Effector CD8-positive, alpha-beta T cell (primary cell): Measurements from ENCODE around the gene LSS.
"Not testable (repeated sequence)": the region's sequence is repeated elsewhere in the genome, so short reads cannot be mapped to it uniquely, and the experiment has no call there.

ENCODE experiments used
- DNase-seq: peaks from one replicate; lab custom pipeline; 2025; lab: John Stamatoyannopoulos, UW

LSS gene

GRCh38 chr21:46205166-46205565 is 23.4 kb downstream of the LSS start:
- no peak for DNase-seq

GRCh38 chr21:46203203-46203600 is 25.4 kb downstream of the LSS start:
- no peak for DNase-seq

GRCh38 chr21:46202592-46203202 is 25.9 kb downstream of the LSS start:
- no peak for DNase-seq

- DNase-seq: not testable (repeated sequence)
These were observed 27.4 kb downstream of the LSS start for GRCh38 chr21:46200877-46201803.

- DNase-seq: no peak
These were observed 28.9 kb downstream of the LSS start for GRCh38 chr21:46199436-46200373.

- DNase-seq: no peak
These were observed 31.8 kb downstream of the LSS start for GRCh38 chr21:46196733-46197132.

GRCh38 chr21:46195595-46196195 is 32.9 kb downstream of the LSS start:
- no peak for DNase-seq

GRCh38 chr21:46194374-46195334 is 33.9 kb downstream of the LSS start:
- no peak for DNase-seq

- no peak for DNase-seq
These were observed 34.7 kb downstream of the LSS start for GRCh38 chr21:46193829-46194373.

- no peak for DNase-seq
These were observed 36.6 kb downstream of the LSS start for GRCh38 chr21:46191686-46192575.

GRCh38 chr21:46191257-46191685 is 37.3 kb downstream of the LSS start:
- DNase-seq: no peak

GRCh38 chr21:46190491-46191131 is 38.0 kb downstream of the LSS start:
- no peak for DNase-seq

- no peak for DNase-seq
These were observed 38.5 kb downstream of the LSS start for GRCh38 chr21:46189959-46190490.

- DNase-seq: no peak
These were observed 39.2 kb downstream of the LSS start for GRCh38 chr21:46189213-46189958.

- DNase-seq: no peak
These were observed 40.1 kb downstream of the LSS start for GRCh38 chr21:46188226-46189212.

- DNase-seq: no peak
These were observed 40.8 kb downstream of the LSS start for GRCh38 chr21:46187814-46188213.
